OCI-LY7 (cell line): ENCODE results near the gene IPO13. TPM values are rescaled to one million over a fixed set of nuclear protein-coding genes. Genes with fewer than 3 reads are reported as not detected.

ENCODE experiments used
- BruUV-seq: library from RNA; stranded (reverse); fragments of 400-500 nt; replicated peaks from 2 replicates; lab custom pipeline; 2021; lab: Mats Ljungman, UMichigan
- CTCF ChIA-PET: fragments of 300-600 bp; sonication (Branson Sonifier 250); formaldehyde crosslinking; loops from one replicate; lab custom pipeline; 2022; ENCODE audit warnings: antibody characterized with exemption; ENCODE audit not compliant: unreplicated experiment; lab: Charles Lee
- POLR2A ChIA-PET: fragments of 300-600 bp; sonication (Branson Sonifier 250); formaldehyde crosslinking; loops from one replicate; lab custom pipeline; 2022; ENCODE audit warnings: antibody characterized with exemption; lab: Charles Lee
- DNase-seq: peaks from one replicate; pipeline ENCODE4 v3.0.0-alpha.2; 2015; ENCODE audit warnings: low spot score
- H2AFZ ChIP-seq: fragments of 200-600 bp; sonication (generic), shearing (Covaris generic); 2 replicates; pipeline ENCODE4 v1.6.1; 2014; ENCODE audit warnings: mild to moderate bottlenecking, antibody characterized with exemption, low read length, moderate library complexity
- H3K27ac ChIP-seq: fragments of 200-600 bp; sonication (generic); 2 replicates; pipeline ENCODE4 v1.5.1; 2014; ENCODE audit warnings: mixed run types, low read depth, mild to moderate bottlenecking, moderate library complexity, low read length, inconsistent platforms; ENCODE audit not compliant: poor library complexity, severe bottlenecking
- H3K36me3 ChIP-seq: fragments of 200-600 bp; sonication (generic); 2 replicates; pipeline ENCODE4 v1.6.1; 2014; ENCODE audit warnings: mild to moderate bottlenecking, antibody characterized with exemption, low read length, moderate library complexity, mixed read lengths; ENCODE audit not compliant: insufficient read depth
- H3K4me1 ChIP-seq: fragments of 200-600 bp; sonication (generic); 2 replicates; pipeline ENCODE4 v1.5.1; 2014; ENCODE audit warnings: mild to moderate bottlenecking, low read length; ENCODE audit not compliant: insufficient read depth, poor library complexity, severe bottlenecking
- H3K4me2 ChIP-seq: fragments of 200-600 bp; sonication (generic); 2 replicates; pipeline ENCODE4 v1.6.1; 2014; ENCODE audit warnings: mild to moderate bottlenecking, low read length
- H3K4me3 ChIP-seq: fragments of 200-600 bp; sonication (generic); 2 replicates; pipeline ENCODE4 v1.5.1; 2014; ENCODE audit warnings: mild to moderate bottlenecking, low read depth, low read length; ENCODE audit not compliant: poor library complexity, severe bottlenecking
- H3K79me2 ChIP-seq: fragments of 200-600 bp; sonication (generic); 2 replicates; pipeline ENCODE4 v1.6.1; 2016; ENCODE audit warnings: low read depth, mild to moderate bottlenecking, low read length, moderate library complexity, mixed read lengths; ENCODE audit not compliant: insufficient read depth
- H3K9me2 ChIP-seq: fragments of 200-600 bp; sonication (generic); 2 replicates; pipeline ENCODE4 v1.6.1; 2016; ENCODE audit warnings: mild to moderate bottlenecking, low read length, mixed read lengths; ENCODE audit not compliant: insufficient read depth
- H3K9me3 ChIP-seq: fragments of 200-600 bp; sonication (generic); 2 replicates; pipeline ENCODE4 v1.6.1; 2014; ENCODE audit warnings: mild to moderate bottlenecking, mixed run types, low read length, mixed read lengths
- H4K20me1 ChIP-seq: fragments of 200-600 bp; sonication (generic); 2 replicates; pipeline ENCODE4 v1.6.1; 2014; ENCODE audit warnings: mild to moderate bottlenecking, antibody characterized with exemption, low read length, moderate library complexity, mixed read lengths; ENCODE audit not compliant: insufficient read depth
- CTCF ChIP-seq: fragments of 200-600 bp; sonication (generic); conservative IDR thresholded peaks from 2 replicates; pipeline ENCODE4 v1.5.1; 2014; ENCODE audit warnings: mild to moderate bottlenecking, antibody characterized with exemption, low read length, moderate library complexity, mixed read lengths
- EZH2phosphoT487 ChIP-seq: fragments of 200-600 bp; sonication (generic); IDR thresholded peaks from 2 replicates; pipeline ENCODE4 v1.6.1; 2018; ENCODE audit warnings: low read depth, borderline replicate concordance, mild to moderate bottlenecking, mixed run types, antibody characterized with exemption, low read length, moderate library complexity, mixed read lengths
- intact Hi-C: fragments of 100-400 bp; cut with micrococcal nuclease; formaldehyde crosslinking; loops from one replicate; pipeline ENCODE4 v1.10.0; 2022; ENCODE audit not compliant: unreplicated experiment
- total RNA-seq, 2 experiments: library from RNA; depleted of rRNA in 1 of 2; stranded (reverse); fragments of >200 nt in 1 of 2; shearing (Covaris generic) in 1 of 2; gene quantifications; 2 replicates each; pipeline ENCODE4 v1.2.3, GENCODE V29; 2014 to 2022

IPO13 gene
- total RNA-seq, 2 experiments from 2014 or later, result 17.8 to 24.1 TPM

GRCh38 chr1:43985984-43986595 is 39.3 kb downstream of the IPO13 start:
- Histone ChIP-seq H3K4me1 (peaks cover 6% of the 10 kb centered on the region), H3K9me2 (no peaks in the 10 kb centered on the region), H3K4me2 (no peak overlapping the region), H3K9me3 (no peaks in the 10 kb centered on the region), H4K20me1 (no peaks in the 10 kb centered on the region), H3K4me3 (no peak overlapping the region), H2AFZ (no peak overlapping the region), H3K36me3 (no peaks in the 10 kb centered on the region), H3K27ac (no peak overlapping the region), H3K79me2 (no peaks in the 10 kb centered on the region)
- no TSS peak for BruUV-seq
- intact Hi-C loops, result no loop called here
- TF ChIP-seq EZH2phosphoT487 (no peak), CTCF (no peak)
- POLR2A ChIA-PET, result no interaction called here
- CTCF ChIA-PET, result no interaction called here
- no peak for DNase-seq

- no peak overlapping the region for H3K4me2 ChIP-seq
These were observed 40.0 kb downstream of the IPO13 start for GRCh38 chr1:43986712-43987111.

More at GRCh38 chr1:43986712-43987111, 40.0 kb downstream of the IPO13 start:
- Histone ChIP-seq H3K9me2 (no peaks in the 10 kb centered on the region), H2AFZ (no peak overlapping the region), H3K4me1 (peaks cover 10% of the 10 kb centered on the region), H3K9me3 (no peaks in the 10 kb centered on the region), H3K27ac (no peak overlapping the region), H3K4me3 (no peak overlapping the region), H3K36me3 (no peaks in the 10 kb centered on the region), H4K20me1 (no peaks in the 10 kb centered on the region), H3K79me2 (no peaks in the 10 kb centered on the region)
- DNase-seq, result no peak
- intact Hi-C loops, result no loop called here
- no peak for TF ChIP-seq EZH2phosphoT487
- TF ChIP-seq CTCF, result peak; percentile 47; the same call in 1 of the 2 replicates
- CTCF ChIA-PET, result interaction anchor here (0.6 kb wide), 1 partner anchor 155 kb away, joined by 3 read pairs; no protein-coding TSS in a partner anchor
- POLR2A ChIA-PET, result no interaction called here
- BruUV-seq, result no TSS peak
